Measurements from ENCODE around the gene CHST9. TPM values are rescaled to one million over a fixed set of nuclear protein-coding genes. Genes with fewer than 3 reads are reported as not detected.

Gene CHST9
- total and polyA plus RNA-seq, 12 donors = 0.22 to 11.8 (median 4.0) TPM

DNA sequence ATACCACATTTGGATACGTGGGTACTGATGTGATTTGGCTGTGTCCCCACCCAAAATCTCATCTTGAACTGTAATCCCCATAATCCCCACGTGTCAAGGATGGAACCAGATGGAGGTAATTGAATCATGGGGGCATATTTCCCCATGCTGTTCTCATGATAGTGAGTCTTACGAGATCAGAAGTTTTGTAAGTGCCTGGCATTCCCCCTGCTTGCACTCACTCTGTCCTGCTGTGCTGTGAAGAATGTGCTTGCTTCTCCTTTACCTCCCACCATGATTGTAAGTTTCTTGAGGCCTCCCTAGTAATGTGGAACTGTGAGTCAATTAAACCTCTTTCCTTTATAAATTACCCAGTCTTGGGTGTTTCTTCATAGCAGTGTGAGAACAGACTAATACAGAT, 70.3 kb downstream of the CHST9 start:
- ATAC-seq = no peak
- WGBS, 2 donors = 32 to 47% methylated on average over 3 of the region's 3 CpGs
- H3K27ac ChIP-seq = no peak overlapping the region
- DNase-seq = no peak
- no peaks in the 10 kb centered on the region for H3K36me3 ChIP-seq
- H3K9me3 ChIP-seq = peaks cover 0 to 13% (median 0%) of the 10 kb centered on the region in 11 donors
- H3K4me3 ChIP-seq = no peak overlapping the region
- intact Hi-C loops (cut with DNase I) = loop anchor here in 1 of 10 donors (10.0 kb wide), 1 partner anchor 60 kb away; no protein-coding TSS in a partner anchor
- no peaks in the 10 kb centered on the region for H3K4me1 ChIP-seq
- no peaks in the 10 kb centered on the region for H3K27me3 ChIP-seq
- no peak for TF ChIP-seq CTCF (IDR thresholded peaks at IDR 0.05)

DNA sequence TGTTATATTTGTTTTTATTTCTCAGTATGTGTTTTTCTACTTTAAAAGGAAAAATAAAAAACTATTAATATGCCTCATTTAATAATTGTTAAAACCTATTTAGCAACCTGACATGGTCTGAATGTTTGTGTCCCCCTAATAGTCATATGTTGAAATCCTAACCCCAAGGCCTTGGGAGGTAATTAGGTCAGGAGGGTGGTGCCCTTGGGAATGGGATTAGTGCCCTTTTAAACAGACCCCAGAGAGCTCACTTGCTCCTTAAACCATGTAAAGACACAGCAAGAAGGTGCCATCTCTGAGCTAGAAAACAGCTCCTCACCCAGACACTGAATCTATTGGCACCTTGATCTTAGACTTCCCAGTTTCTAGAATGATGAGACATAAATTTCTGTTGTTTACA, 71.8 kb downstream of the CHST9 start:
- Histone ChIP-seq H3K9me3 (peaks cover 0 to 13% (median 0%) of the 10 kb centered on the region in 11 donors), H3K4me3 (no peak overlapping the region), H3K36me3 (no peaks in the 10 kb centered on the region), H3K4me1 (no peaks in the 10 kb centered on the region), H3K27ac (no peak overlapping the region), H3K27me3 (no peaks in the 10 kb centered on the region)
- TF ChIP-seq CTCF (IDR thresholded peaks at IDR 0.05) = no peak
- intact Hi-C loops (cut with DNase I) = loop anchor here in 1 of 10 donors (10.0 kb wide), 1 partner anchor 61 kb away; no protein-coding TSS in a partner anchor
- ATAC-seq (no peak), DNase-seq (no peak)

- no peak for ATAC-seq
- H3K9me3 ChIP-seq = peaks cover 0 to 13% (median 0%) of the 10 kb centered on the region in 11 donors
Measured at GRCh38 chr18:27110319-27110718, 74.8 kb downstream of the CHST9 start.

GRCh38 chr18:27109451-27109850, 75.7 kb downstream of the CHST9 start:
- ATAC-seq = peak in 4 of 8 donors; percentile 40 to 75 (median 62)
- Histone ChIP-seq H3K27me3 (no peaks in the 10 kb centered on the region), H3K9me3 (peaks cover 0 to 13% (median 0%) of the 10 kb centered on the region in 11 donors), H3K4me1 (no peaks in the 10 kb centered on the region), H3K4me3 (no peak overlapping the region), H3K36me3 (no peaks in the 10 kb centered on the region), H3K27ac (no peak overlapping the region)
- TF ChIP-seq CTCF (IDR thresholded peaks at IDR 0.05) = no peak
- intact Hi-C loops (cut with DNase I) = no loop called here
- peak in 1 of 2 donors; percentile 6 for DNase-seq
- 68 to 69% methylated on average over 10 of the region's 10 CpGs for WGBS, 2 donors

More at GRCh38 chr18:27110319-27110718, 74.8 kb downstream of the CHST9 start:
- H3K4me3 ChIP-seq = no peak overlapping the region
- WGBS, 2 donors = 94 to 96% methylated on average over 1 of the region's 1 CpG
- no peaks in the 10 kb centered on the region for H3K4me1 ChIP-seq
- H3K27ac ChIP-seq = no peak overlapping the region
- no peak for TF ChIP-seq CTCF (IDR thresholded peaks at IDR 0.05)
- DNase-seq = no peak
- intact Hi-C loops (cut with DNase I) = loop anchor here in 1 of 10 donors (10.0 kb wide), 1 partner anchor 64 kb away; no protein-coding TSS in a partner anchor
- H3K27me3 ChIP-seq = no peaks in the 10 kb centered on the region
- H3K36me3 ChIP-seq = no peaks in the 10 kb centered on the region
